HepG2 (cell line): ENCODE results near the gene COQ5. TPM values are rescaled to one million over a fixed set of nuclear protein-coding genes. Genes with fewer than 3 reads are reported as not detected.

Experiments used
- CHD2 ChIP-seq: IDR thresholded peaks from 2 replicates; pipeline ENCODE4 v1.6.1; 2011; ENCODE audit warnings: low read depth, low read length, improper control_type of control experiment
- KLF11 ChIP-seq: IDR thresholded peaks from 2 replicates; pipeline ENCODE4 v1.6.1; 2016; ENCODE audit warnings: missing compliant biosample characterization
- SMYD3 ChIP-seq: sonication (generic); formaldehyde crosslinking; IDR thresholded peaks from 2 replicates; pipeline ENCODE4 v1.8.1; 2023; ENCODE audit warnings: mild to moderate bottlenecking, missing genetic modification reagents
- SRSF1 ChIP-seq: fragments of 200-400 bp; formaldehyde crosslinking; optimal IDR thresholded peaks from 2 replicates; pipeline ENCODE3; 2017; ENCODE audit warnings: mild to moderate bottlenecking, low read depth, low read length, moderate library complexity
- XRCC5 ChIP-seq: fragments of 200-400 bp; formaldehyde crosslinking; optimal IDR thresholded peaks from 2 replicates; pipeline ENCODE3; 2017; ENCODE audit warnings: mild to moderate bottlenecking, low read length
- ZFP36L2 ChIP-seq: sonication (generic); formaldehyde crosslinking; IDR thresholded peaks from 2 replicates; pipeline ENCODE4 v1.4.0; 2020; ENCODE audit warnings: missing genetic modification reagents
- ZNF143 ChIP-seq: sonication (generic); formaldehyde crosslinking; IDR thresholded peaks from 2 replicates; pipeline ENCODE4 v1.4.0; 2020; ENCODE audit warnings: missing genetic modification reagents
- ZNF232 ChIP-seq: sonication (generic); formaldehyde crosslinking; IDR thresholded peaks from 2 replicates; pipeline ENCODE4 v1.4.0; 2020; ENCODE audit warnings: missing genetic modification reagents, borderline replicate concordance
- ZNF598 ChIP-seq: sonication (generic); formaldehyde crosslinking; IDR thresholded peaks from 2 replicates; pipeline ENCODE4 v1.5.1; 2020; ENCODE audit warnings: mild to moderate bottlenecking, missing genetic modification reagents, borderline replicate concordance
- ZNF674 ChIP-seq: sonication (generic); formaldehyde crosslinking; IDR thresholded peaks from 2 replicates; pipeline ENCODE4 v1.5.0; 2020; ENCODE audit warnings: low read depth, mild to moderate bottlenecking, missing genetic modification reagents
- ZNF7 ChIP-seq: IDR thresholded peaks from 2 replicates; pipeline ENCODE4 v1.6.1; 2016; ENCODE audit warnings: missing biosample characterization, missing genetic modification reagents
- ZSCAN25 ChIP-seq: sonication (generic); formaldehyde crosslinking; IDR thresholded peaks from 2 replicates; pipeline ENCODE4 v1.8.0; 2022; ENCODE audit warnings: mild to moderate bottlenecking, missing genetic modification reagents
- polyA plus RNA-seq, 8 experiments: library from polyadenylated mRNA; depleted of rRNA in 3 of 8; stranded (reverse) in 7 of 8; unstranded in 1 of 8; fragments of >200 nt; fragmentation: Illumina TruSeq in 4 of 8; extraction: Trizol in 4 of 8; gene quantifications; 2 replicates each; pipeline versions ENCODE4 v1.2.1 to v1.2.3, GENCODE V29; 2011 to 2016; ENCODE audit warnings: low read depth in 4 of 8, missing spikeins in 1 of 8, mixed read lengths in 1 of 8; ENCODE audit not compliant: insufficient read depth in 1 of 8
- total RNA-seq, 5 experiments: library from RNA; depleted of rRNA; stranded (reverse); fragments of >200 nt; fragmentation: Illumina TruSeq; extraction: Trizol; gene quantifications; 2 replicates each; pipeline ENCODE4 v1.2.3, GENCODE V29; 2016; ENCODE audit warnings: low read depth in 1 of 5
- TF ChIP-seq, protein P1 (sequence below): sonication (generic); formaldehyde crosslinking; IDR thresholded peaks from 2 replicates; pipeline ENCODE4 v1.5.0; 2020; ENCODE audit warnings: mild to moderate bottlenecking, low read depth, missing genetic modification reagents, borderline replicate concordance
- TF ChIP-seq, protein P2 (sequence below), 2 experiments: sonication (generic) in 1 of 2; formaldehyde crosslinking in 1 of 2; IDR thresholded peaks; 2 replicates each; pipeline versions ENCODE4 v1.4.0 to v1.6.1; 2016 to 2020; ENCODE audit warnings: borderline replicate concordance in 1 of 2, low read depth in 1 of 2, mild to moderate bottlenecking in 1 of 2, missing genetic modification reagents in 1 of 2
- TF ChIP-seq, protein P3 (sequence below): sonication (generic); formaldehyde crosslinking; IDR thresholded peaks from 2 replicates; pipeline ENCODE4 v1.5.0; 2020; ENCODE audit warnings: mild to moderate bottlenecking, missing genetic modification reagents
- TF ChIP-seq, protein P4 (sequence below): sonication (generic); formaldehyde crosslinking; IDR thresholded peaks from 2 replicates; pipeline ENCODE4 v1.5.1; 2020; ENCODE audit warnings: mild to moderate bottlenecking, missing genetic modification reagents, borderline replicate concordance
- TF ChIP-seq, protein P5 (sequence below): IDR thresholded peaks from 2 replicates; pipeline ENCODE4 v1.6.1; 2016; ENCODE audit warnings: missing compliant biosample characterization, missing genetic modification reagents, borderline replicate concordance

COQ5 gene
- total and polyA plus RNA-seq, 2 of the 13 experiments (the other 11 are each of a cell fraction or from before 2014, with no cell fraction given) = 36.4 to 41.5 TPM

DNA sequence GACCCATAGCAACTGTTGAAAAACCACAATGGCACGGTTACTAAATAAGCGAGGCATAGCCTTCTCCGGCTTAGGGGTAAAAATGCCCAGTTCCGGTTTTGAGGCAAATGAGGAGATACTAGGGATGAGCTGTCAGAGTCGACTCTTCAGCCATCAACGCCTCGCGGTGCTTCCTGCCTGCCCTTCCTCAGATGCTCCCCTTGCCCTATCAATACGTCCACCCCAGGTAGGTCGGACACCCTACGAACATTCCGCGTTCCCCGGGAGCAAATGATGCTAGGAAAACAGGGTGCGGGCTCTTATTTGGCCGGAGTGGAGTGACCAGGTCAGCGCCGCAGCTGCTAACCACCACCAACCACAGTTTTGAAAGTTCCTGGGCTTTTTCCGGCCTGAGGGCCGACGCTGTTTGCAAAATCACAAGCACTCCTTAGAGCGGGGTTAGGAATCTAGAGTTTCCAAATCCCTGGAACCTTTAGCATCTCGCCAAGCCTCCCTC, 60.6 kb downstream of the COQ5 start (continued):
- TF ChIP-seq XRCC5 = peak; percentile 46
- 0 out of 2 replicates have a peak, but pooled peaks have one; percentile 12 for TF ChIP-seq ZNF143 (CRISPR knock-in tag)
- TF ChIP-seq KLF11 = no peak
- no peak for TF ChIP-seq ZNF598 (CRISPR knock-in tag)
- TF ChIP-seq ZFP36L2 (CRISPR knock-in tag) = no peak
- TF ChIP-seq ZNF674 (CRISPR knock-in tag) = no peak
- TF ChIP-seq, protein P1, sequence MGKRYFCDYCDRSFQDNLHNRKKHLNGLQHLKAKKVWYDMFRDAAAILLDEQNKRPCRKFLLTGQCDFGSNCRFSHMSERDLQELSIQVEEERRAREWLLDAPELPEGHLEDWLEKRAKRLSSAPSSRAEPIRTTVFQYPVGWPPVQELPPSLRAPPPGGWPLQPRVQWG = no peak
- no peak for TF ChIP-seq SRSF1
- TF ChIP-seq, protein P2, sequence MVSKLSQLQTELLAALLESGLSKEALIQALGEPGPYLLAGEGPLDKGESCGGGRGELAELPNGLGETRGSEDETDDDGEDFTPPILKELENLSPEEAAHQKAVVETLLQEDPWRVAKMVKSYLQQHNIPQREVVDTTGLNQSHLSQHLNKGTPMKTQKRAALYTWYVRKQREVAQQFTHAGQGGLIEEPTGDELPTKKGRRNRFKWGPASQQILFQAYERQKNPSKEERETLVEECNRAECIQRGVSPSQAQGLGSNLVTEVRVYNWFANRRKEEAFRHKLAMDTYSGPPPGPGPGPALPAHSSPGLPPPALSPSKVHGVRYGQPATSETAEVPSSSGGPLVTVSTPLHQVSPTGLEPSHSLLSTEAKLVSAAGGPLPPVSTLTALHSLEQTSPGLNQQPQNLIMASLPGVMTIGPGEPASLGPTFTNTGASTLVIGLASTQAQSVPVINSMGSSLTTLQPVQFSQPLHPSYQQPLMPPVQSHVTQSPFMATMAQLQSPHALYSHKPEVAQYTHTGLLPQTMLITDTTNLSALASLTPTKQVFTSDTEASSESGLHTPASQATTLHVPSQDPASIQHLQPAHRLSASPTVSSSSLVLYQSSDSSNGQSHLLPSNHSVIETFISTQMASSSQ (IDR thresholded peaks at IDR 0.05; ENCODE audit: low read depth) = no peak
- TF ChIP-seq, protein P2 (CRISPR knock-in tag; IDR thresholded peaks at IDR 0.05; ENCODE audit: borderline replicate concordance) = no peak
- no peak for TF ChIP-seq ZNF232
- TF ChIP-seq SMYD3 = no peak
- TF ChIP-seq ZNF7 (CRISPR knock-in tag) = no peak
- no peak for TF ChIP-seq ZSCAN25
- TF ChIP-seq, protein P3, sequence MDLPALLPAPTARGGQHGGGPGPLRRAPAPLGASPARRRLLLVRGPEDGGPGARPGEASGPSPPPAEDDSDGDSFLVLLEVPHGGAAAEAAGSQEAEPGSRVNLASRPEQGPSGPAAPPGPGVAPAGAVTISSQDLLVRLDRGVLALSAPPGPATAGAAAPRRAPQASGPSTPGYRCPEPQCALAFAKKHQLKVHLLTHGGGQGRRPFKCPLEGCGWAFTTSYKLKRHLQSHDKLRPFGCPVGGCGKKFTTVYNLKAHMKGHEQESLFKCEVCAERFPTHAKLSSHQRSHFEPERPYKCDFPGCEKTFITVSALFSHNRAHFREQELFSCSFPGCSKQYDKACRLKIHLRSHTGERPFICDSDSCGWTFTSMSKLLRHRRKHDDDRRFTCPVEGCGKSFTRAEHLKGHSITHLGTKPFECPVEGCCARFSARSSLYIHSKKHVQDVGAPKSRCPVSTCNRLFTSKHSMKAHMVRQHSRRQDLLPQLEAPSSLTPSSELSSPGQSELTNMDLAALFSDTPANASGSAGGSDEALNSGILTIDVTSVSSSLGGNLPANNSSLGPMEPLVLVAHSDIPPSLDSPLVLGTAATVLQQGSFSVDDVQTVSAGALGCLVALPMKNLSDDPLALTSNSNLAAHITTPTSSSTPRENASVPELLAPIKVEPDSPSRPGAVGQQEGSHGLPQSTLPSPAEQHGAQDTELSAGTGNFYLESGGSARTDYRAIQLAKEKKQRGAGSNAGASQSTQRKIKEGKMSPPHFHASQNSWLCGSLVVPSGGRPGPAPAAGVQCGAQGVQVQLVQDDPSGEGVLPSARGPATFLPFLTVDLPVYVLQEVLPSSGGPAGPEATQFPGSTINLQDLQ (CRISPR knock-in tag) = 0 out of 2 replicates have a peak, but pooled peaks have one; percentile 22
- TF ChIP-seq, protein P4, sequence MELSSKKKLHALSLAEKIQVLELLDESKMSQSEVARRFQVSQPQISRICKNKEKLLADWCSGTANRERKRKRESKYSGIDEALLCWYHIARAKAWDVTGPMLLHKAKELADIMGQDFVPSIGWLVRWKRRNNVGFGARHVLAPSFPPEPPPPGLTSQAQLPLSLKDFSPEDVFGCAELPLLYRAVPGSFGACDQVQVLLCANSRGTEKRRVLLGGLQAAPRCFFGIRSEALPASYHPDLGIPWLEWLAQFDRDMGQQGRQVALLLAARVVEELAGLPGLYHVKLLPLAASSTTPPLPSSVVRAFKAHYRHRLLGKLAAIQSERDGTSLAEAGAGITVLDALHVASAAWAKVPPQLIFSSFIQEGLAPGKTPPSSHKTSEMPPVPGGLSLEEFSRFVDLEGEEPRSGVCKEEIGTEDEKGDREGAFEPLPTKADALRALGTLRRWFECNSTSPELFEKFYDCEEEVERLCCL (CRISPR knock-in tag) = no peak
- TF ChIP-seq, protein P5, sequence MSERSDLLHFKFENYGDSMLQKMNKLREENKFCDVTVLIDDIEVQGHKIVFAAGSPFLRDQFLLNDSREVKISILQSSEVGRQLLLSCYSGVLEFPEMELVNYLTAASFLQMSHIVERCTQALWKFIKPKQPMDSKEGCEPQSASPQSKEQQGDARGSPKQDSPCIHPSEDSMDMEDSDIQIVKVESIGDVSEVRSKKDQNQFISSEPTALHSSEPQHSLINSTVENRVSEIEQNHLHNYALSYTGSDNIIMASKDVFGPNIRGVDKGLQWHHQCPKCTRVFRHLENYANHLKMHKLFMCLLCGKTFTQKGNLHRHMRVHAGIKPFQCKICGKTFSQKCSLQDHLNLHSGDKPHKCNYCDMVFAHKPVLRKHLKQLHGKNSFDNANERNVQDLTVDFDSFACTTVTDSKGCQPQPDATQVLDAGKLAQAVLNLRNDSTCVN = no peak
- TF ChIP-seq CHD2 = no peak
